ENCODE results near the gene CBY1.

CBY1 gene

DNA sequence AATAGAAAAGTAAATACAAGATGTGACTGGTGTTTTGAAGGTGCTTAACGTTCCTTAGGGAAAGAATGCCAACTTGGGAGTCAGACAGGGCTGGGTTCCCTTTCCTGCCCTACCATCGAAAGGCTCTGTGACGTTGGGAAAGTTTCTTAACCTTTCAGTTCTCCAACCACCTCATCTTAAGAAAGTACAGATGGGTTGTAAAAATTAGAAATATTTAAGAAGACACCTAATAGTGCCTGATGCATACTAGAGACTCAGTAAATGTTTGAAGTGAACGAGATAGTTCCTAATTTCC lies 50.4 kb downstream of the CBY1 start:
- peaks cover 4% of the 10 kb centered on the region; the same call in 1 of the 2 replicates for H3K36me3 ChIP-seq (replicated peaks; ENCODE audit: insufficient read depth, low read length)
- H3K4me1 ChIP-seq (ENCODE audit: low read length), result peaks cover 34% of the 10 kb centered on the region
- H2AFZ ChIP-seq (ENCODE audit: low read length), result no peak overlapping the region
- H3K79me2 ChIP-seq (ENCODE audit: low read length), result peaks cover 61% of the 10 kb centered on the region
- H4K20me1 ChIP-seq (ENCODE audit: insufficient read depth, low read length), result peaks cover 29% of the 10 kb centered on the region
- TF ChIP-seq EZH2phosphoT487 (IDR thresholded peaks at IDR 0.05; ENCODE audit: low read length), result no peak
- TF ChIP-seq, protein P1, sequence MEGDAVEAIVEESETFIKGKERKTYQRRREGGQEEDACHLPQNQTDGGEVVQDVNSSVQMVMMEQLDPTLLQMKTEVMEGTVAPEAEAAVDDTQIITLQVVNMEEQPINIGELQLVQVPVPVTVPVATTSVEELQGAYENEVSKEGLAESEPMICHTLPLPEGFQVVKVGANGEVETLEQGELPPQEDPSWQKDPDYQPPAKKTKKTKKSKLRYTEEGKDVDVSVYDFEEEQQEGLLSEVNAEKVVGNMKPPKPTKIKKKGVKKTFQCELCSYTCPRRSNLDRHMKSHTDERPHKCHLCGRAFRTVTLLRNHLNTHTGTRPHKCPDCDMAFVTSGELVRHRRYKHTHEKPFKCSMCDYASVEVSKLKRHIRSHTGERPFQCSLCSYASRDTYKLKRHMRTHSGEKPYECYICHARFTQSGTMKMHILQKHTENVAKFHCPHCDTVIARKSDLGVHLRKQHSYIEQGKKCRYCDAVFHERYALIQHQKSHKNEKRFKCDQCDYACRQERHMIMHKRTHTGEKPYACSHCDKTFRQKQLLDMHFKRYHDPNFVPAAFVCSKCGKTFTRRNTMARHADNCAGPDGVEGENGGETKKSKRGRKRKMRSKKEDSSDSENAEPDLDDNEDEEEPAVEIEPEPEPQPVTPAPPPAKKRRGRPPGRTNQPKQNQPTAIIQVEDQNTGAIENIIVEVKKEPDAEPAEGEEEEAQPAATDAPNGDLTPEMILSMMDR (IDR thresholded peaks at IDR 0.05; ENCODE audit: low read length), result no peak
- no peak for TF ChIP-seq EZH2 (optimal IDR thresholded peaks at IDR 0.05; ENCODE audit: low read depth, low read length)
- H3F3A ChIP-seq (ENCODE audit: insufficient read depth, low read length), result peaks cover 30% of the 10 kb centered on the region
- H3K9me3 ChIP-seq (replicated peaks; ENCODE audit: insufficient read depth, low read length), result no peaks in the 10 kb centered on the region
- H3K27me3 ChIP-seq (replicated peaks; ENCODE audit: insufficient read depth, low read length), result no peaks in the 10 kb centered on the region
- H3K9me2 ChIP-seq (replicated peaks; ENCODE audit: insufficient read depth, low read length), result no peaks in the 10 kb centered on the region
- peak overlapping the region; percentile 92 for H3K9ac ChIP-seq (ENCODE audit: low read length)
- peak overlapping the region; percentile 95 for H3K27ac ChIP-seq (ENCODE audit: low read length)
- H3K4me2 ChIP-seq (ENCODE audit: low read depth, low read length), result peak overlapping the region; percentile 71
- no peak for DNase-seq
- peak overlapping the region; percentile 80 for H3K4me3 ChIP-seq (ENCODE audit: low read length)

DNA sequence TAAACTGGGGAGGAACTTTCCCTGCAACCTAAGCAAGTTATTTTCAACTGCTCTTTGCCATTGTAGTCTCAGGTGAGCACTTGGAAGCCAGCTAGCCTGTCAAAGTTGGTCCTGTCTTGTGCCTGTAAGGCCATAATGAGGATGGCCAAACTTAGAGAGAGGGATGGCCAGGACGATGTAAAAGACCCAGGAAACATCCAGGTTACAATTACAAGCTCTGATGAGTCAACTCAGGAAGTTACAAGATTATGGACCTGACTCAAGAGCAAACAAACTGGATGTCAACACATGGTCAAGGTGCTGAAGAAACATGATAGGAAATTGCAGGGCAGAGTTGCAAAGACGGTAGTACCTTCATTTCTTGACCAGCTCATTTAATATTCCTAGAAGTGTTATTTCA lies 50.9 kb downstream of the CBY1 start:
- TF ChIP-seq EZH2 (optimal IDR thresholded peaks at IDR 0.05; ENCODE audit: low read depth, low read length) (no peak), EZH2phosphoT487 (IDR thresholded peaks at IDR 0.05; ENCODE audit: low read length) (no peak)
- TF ChIP-seq, protein P1 (IDR thresholded peaks at IDR 0.05; ENCODE audit: low read length), result no peak
- H3K4me2 ChIP-seq (ENCODE audit: low read depth, low read length), result peak overlapping the region; percentile 71
- no peaks in the 10 kb centered on the region for H3K9me3 ChIP-seq (replicated peaks; ENCODE audit: insufficient read depth, low read length)
- peak overlapping the region; percentile 95; the same call in 1 of the 2 replicates for H3K27ac ChIP-seq (ENCODE audit: low read length)
- H3K79me2 ChIP-seq (ENCODE audit: low read length), result peaks cover 66% of the 10 kb centered on the region
- H3K4me3 ChIP-seq (ENCODE audit: low read length), result peak overlapping the region; percentile 80
- peaks cover 34% of the 10 kb centered on the region for H4K20me1 ChIP-seq (ENCODE audit: insufficient read depth, low read length)
- H3K36me3 ChIP-seq (replicated peaks; ENCODE audit: insufficient read depth, low read length), result peaks cover 4% of the 10 kb centered on the region; the same call in 1 of the 2 replicates
- H3K27me3 ChIP-seq (replicated peaks; ENCODE audit: insufficient read depth, low read length), result no peaks in the 10 kb centered on the region
- H3K4me1 ChIP-seq (ENCODE audit: low read length), result peaks cover 34% of the 10 kb centered on the region
- peaks cover 30% of the 10 kb centered on the region for H3F3A ChIP-seq (ENCODE audit: insufficient read depth, low read length)
- H2AFZ ChIP-seq (ENCODE audit: low read length), result no peak overlapping the region
- peak overlapping the region; percentile 92; the same call in 1 of the 2 replicates for H3K9ac ChIP-seq (ENCODE audit: low read length)
- no peaks in the 10 kb centered on the region for H3K9me2 ChIP-seq (replicated peaks; ENCODE audit: insufficient read depth, low read length)
- DNase-seq, result no peak

DNA sequence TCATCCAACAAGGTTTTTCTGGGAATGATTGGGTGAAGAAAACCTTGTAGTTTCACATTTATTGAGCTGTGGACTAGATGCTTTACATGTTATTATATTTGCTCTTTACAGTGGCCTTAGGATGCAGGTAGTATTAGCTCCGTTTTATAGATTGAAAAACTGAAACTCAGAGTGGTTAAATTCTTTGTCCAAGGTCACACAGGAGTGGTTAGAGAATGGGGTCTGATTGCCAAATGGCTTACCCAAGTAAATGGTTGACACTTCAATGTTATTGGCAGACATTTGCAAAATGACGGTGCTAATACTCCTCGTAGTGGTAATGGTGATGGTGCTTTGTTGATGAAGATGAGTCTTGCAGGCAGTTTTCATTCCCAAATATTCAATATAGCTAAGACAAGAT lies 51.5 kb downstream of the CBY1 start:
- DNase-seq, result no peak
- Histone ChIP-seq H3K79me2 (ENCODE audit: low read length) (peaks cover 72% of the 10 kb centered on the region), H3K4me3 (ENCODE audit: low read length) (peak overlapping the region; percentile 80), H3K36me3 (replicated peaks; ENCODE audit: insufficient read depth, low read length) (peaks cover 4% of the 10 kb centered on the region; the same call in 1 of the 2 replicates), H3K27ac (ENCODE audit: low read length) (peak overlapping the region; percentile 48; the same call in 1 of the 2 replicates), H3F3A (ENCODE audit: insufficient read depth, low read length) (peaks cover 30% of the 10 kb centered on the region), H3K9me3 (replicated peaks; ENCODE audit: insufficient read depth, low read length) (no peaks in the 10 kb centered on the region), H3K27me3 (replicated peaks; ENCODE audit: insufficient read depth, low read length) (no peaks in the 10 kb centered on the region), H3K9me2 (replicated peaks; ENCODE audit: insufficient read depth, low read length) (no peaks in the 10 kb centered on the region), H3K4me2 (ENCODE audit: low read depth, low read length) (peak overlapping the region; percentile 71), H3K4me1 (ENCODE audit: low read length) (peaks cover 34% of the 10 kb centered on the region), H2AFZ (ENCODE audit: low read length) (no peak overlapping the region), H3K9ac (ENCODE audit: low read length) (no peak overlapping the region), H4K20me1 (ENCODE audit: insufficient read depth, low read length) (peaks cover 40% of the 10 kb centered on the region)
- TF ChIP-seq EZH2phosphoT487 (IDR thresholded peaks at IDR 0.05; ENCODE audit: low read length), result no peak

DNA sequence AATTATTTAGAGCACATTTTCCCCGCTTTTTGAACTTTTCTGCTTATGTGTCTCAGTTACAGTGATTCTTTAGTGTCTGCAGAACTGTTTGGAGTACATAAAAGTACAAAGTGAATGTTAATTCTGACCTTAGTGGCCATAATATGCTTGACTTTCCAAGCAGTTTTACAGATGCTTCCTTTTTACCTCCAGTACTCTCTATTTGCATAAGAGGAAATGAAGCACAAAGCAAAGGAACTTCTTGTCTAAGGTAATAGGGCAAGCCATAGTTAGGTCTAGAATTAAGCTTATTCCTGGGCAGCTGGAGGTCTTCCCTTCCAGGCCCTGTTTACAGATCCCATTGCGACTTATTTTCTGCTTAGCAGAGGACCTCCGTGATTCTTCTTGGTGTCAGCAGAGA lies 52.9 kb downstream of the CBY1 start:
- Histone ChIP-seq H3K9me2 (replicated peaks; ENCODE audit: insufficient read depth, low read length) (no peaks in the 10 kb centered on the region), H3K9me3 (replicated peaks; ENCODE audit: insufficient read depth, low read length) (no peaks in the 10 kb centered on the region), H3K4me1 (ENCODE audit: low read length) (peaks cover 31% of the 10 kb centered on the region), H3K4me3 (ENCODE audit: low read length) (peak overlapping the region; percentile 6; the same call in 1 of the 2 replicates), H3F3A (ENCODE audit: insufficient read depth, low read length) (peaks cover 25% of the 10 kb centered on the region), H3K36me3 (replicated peaks; ENCODE audit: insufficient read depth, low read length) (peaks cover 4% of the 10 kb centered on the region; the same call in 1 of the 2 replicates), H3K9ac (ENCODE audit: low read length) (peak overlapping the region; percentile 3; the same call in 1 of the 2 replicates), H3K4me2 (ENCODE audit: low read depth, low read length) (peak overlapping the region; percentile 71), H3K27me3 (replicated peaks; ENCODE audit: insufficient read depth, low read length) (no peaks in the 10 kb centered on the region), H3K27ac (ENCODE audit: low read length) (peak overlapping the region; percentile 48; the same call in 1 of the 2 replicates), H4K20me1 (ENCODE audit: insufficient read depth, low read length) (peaks cover 50% of the 10 kb centered on the region), H2AFZ (ENCODE audit: low read length) (no peak overlapping the region), H3K79me2 (ENCODE audit: low read length) (peaks cover 86% of the 10 kb centered on the region)
- TF ChIP-seq, protein P1 (IDR thresholded peaks at IDR 0.05; ENCODE audit: low read length), result no peak
- TF ChIP-seq EZH2 (optimal IDR thresholded peaks at IDR 0.05; ENCODE audit: low read depth, low read length) (no peak), EZH2phosphoT487 (IDR thresholded peaks at IDR 0.05; ENCODE audit: low read length) (no peak)
- peak; percentile 63 for DNase-seq

Measured in MM.1S (cell line).